Measurements from ENCODE around the gene CD96. TPM values are rescaled to one million over a fixed set of nuclear protein-coding genes. Genes with fewer than 3 reads are reported as not detected.
A peak's percentile ranks its signal among the peaks of the same experiment; 100 is the strongest.

CD96 gene
- total and polyA plus RNA-seq, 2 experiments from 2014 or later, result 0.60 to 2.0 TPM

DNA sequence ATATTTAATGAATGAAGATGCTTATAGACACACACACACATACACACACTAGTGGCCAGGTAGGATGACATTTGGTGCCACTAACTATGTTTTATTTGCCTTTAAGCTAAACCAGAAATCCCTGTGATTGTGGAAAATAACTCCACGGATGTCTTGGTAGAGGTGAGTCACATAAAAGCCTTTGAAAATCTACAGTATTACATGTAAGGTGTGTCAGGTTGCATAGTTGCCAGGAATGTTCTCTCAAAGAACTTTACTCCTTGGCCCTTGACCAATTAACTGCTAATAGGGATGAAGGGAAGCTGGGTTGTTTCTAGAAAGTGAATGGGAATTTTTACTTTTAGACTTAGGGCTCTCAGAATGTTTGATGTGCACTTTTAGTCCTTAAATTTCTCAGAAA lies 43.2 kb downstream of the CD96 start:
- Histone ChIP-seq H2AFZ (no peak overlapping the region), H4K20me1 (ENCODE audit: insufficient read depth, poor library complexity, severe bottlenecking) (no peaks in the 10 kb centered on the region), H3K4me3 (no peak overlapping the region), H3K79me2 (no peaks in the 10 kb centered on the region), H3K9me2 (replicated peaks; ENCODE audit: insufficient read depth) (no peaks in the 10 kb centered on the region), H3K27ac (peak overlapping the region; percentile 68), H3K36me3 (replicated peaks; ENCODE audit: insufficient read depth, low read depth) (no peaks in the 10 kb centered on the region), H3K4me1 (ENCODE audit: insufficient read depth) (peaks cover 12% of the 10 kb centered on the region), H3K4me2 (no peak overlapping the region), H3K27me3 (no peaks in the 10 kb centered on the region), H3K9me3 (ENCODE audit: low read depth) (no peaks in the 10 kb centered on the region)
- WGBS (ENCODE audit: low lambda C conversion rate, missing lambda C conversion rate), result 27% methylated on average over 1 of the region's 1 CpG
- DNase-seq (ENCODE audit: low spot score), result peak; percentile 70
- no peak for TF ChIP-seq EZH2phosphoT487 (IDR thresholded peaks at IDR 0.05; ENCODE audit: low read depth, severe bottlenecking, unreplicated experiment)
- TF ChIP-seq, protein P1, sequence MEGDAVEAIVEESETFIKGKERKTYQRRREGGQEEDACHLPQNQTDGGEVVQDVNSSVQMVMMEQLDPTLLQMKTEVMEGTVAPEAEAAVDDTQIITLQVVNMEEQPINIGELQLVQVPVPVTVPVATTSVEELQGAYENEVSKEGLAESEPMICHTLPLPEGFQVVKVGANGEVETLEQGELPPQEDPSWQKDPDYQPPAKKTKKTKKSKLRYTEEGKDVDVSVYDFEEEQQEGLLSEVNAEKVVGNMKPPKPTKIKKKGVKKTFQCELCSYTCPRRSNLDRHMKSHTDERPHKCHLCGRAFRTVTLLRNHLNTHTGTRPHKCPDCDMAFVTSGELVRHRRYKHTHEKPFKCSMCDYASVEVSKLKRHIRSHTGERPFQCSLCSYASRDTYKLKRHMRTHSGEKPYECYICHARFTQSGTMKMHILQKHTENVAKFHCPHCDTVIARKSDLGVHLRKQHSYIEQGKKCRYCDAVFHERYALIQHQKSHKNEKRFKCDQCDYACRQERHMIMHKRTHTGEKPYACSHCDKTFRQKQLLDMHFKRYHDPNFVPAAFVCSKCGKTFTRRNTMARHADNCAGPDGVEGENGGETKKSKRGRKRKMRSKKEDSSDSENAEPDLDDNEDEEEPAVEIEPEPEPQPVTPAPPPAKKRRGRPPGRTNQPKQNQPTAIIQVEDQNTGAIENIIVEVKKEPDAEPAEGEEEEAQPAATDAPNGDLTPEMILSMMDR (IDR thresholded peaks at IDR 0.05; ENCODE audit: poor library complexity), result no peak
- TF ChIP-seq EZH2 (IDR thresholded peaks at IDR 0.05; ENCODE audit: borderline replicate concordance), result no peak

DNA sequence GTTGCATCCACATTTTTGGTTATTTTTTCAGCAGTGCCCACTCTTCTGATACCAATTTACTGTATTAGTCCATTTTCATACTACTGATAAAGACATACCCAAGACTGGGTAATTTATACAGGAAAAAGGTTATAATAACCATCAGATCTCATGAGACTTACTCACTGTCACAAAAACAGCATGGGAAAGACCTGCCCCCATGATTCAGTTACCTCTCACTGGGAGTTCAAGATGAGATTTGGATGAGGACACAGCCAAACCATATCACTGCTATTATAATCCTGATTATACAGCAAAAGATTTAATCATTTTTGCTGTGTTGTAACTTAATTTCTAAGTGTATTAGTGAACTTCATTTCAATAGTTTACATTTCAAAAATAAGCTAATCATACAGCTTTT lies 46.5 kb downstream of the CD96 start:
- Histone ChIP-seq H3K79me2 (no peaks in the 10 kb centered on the region), H3K36me3 (replicated peaks; ENCODE audit: insufficient read depth, low read depth) (no peaks in the 10 kb centered on the region), H3K9me3 (ENCODE audit: low read depth) (no peaks in the 10 kb centered on the region), H3K4me3 (no peak overlapping the region), H3K4me1 (ENCODE audit: insufficient read depth) (peaks cover 12% of the 10 kb centered on the region), H3K4me2 (no peak overlapping the region), H3K27me3 (no peaks in the 10 kb centered on the region), H3K27ac (no peak overlapping the region), H4K20me1 (ENCODE audit: insufficient read depth, poor library complexity, severe bottlenecking) (no peaks in the 10 kb centered on the region), H3K9me2 (replicated peaks; ENCODE audit: insufficient read depth) (no peaks in the 10 kb centered on the region), H2AFZ (no peak overlapping the region)
- DNase-seq (ENCODE audit: low spot score), result no peak
- TF ChIP-seq EZH2phosphoT487 (IDR thresholded peaks at IDR 0.05; ENCODE audit: low read depth, severe bottlenecking, unreplicated experiment) (no peak), EZH2 (IDR thresholded peaks at IDR 0.05; ENCODE audit: borderline replicate concordance) (no peak)
- TF ChIP-seq, protein P1 (IDR thresholded peaks at IDR 0.05; ENCODE audit: poor library complexity), result no peak

DNA sequence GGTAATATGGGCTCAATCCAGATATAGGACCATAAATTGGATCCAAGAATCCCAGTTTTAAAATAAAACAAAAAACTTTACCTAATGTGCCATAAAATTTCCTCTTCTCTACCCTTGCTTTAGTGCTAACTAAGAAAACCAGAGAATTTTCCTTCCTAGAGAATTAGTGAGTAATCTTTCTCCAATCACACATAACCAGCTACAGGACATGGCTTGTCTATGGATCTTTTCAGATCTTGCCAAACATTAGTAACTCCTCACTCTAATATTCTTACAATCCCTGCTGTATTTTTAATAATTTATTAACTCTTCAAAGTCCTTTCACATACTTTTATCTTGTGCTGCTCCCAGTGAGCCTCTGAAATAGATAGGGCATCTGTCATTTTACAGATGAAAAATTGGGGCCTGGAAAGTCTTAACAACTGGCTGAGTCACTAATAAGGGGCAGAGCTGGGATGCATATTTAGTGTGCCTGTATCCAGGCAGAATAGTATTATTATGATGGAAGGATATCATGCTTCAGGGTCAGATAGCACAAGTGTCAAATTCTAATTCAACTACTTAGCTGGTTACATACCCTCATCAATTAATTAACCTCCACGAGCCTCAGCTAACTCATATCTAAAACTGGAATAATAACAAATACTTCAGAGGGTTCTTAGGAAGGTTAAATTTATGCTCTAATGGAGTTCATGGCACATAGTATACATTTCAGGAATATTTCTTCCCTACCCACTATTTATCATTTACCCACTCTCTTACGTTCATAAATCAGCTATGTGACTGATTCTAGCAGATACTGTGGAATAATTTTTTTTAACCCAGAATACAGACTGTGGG lies 47.5 kb downstream of the CD96 start:
- no peaks in the 10 kb centered on the region for H4K20me1 ChIP-seq (ENCODE audit: insufficient read depth, poor library complexity, severe bottlenecking)
- no peak overlapping the region for H3K4me3 ChIP-seq
- no peak overlapping the region for H2AFZ ChIP-seq
- TF ChIP-seq EZH2phosphoT487 (IDR thresholded peaks at IDR 0.05; ENCODE audit: low read depth, severe bottlenecking, unreplicated experiment) (no peak), EZH2 (IDR thresholded peaks at IDR 0.05; ENCODE audit: borderline replicate concordance) (no peak)
- TF ChIP-seq, protein P1 (IDR thresholded peaks at IDR 0.05; ENCODE audit: poor library complexity), result no peak
- WGBS (ENCODE audit: low lambda C conversion rate, missing lambda C conversion rate), result 83% methylated on average over 2 of the region's 2 CpGs
- no peak overlapping the region for H3K4me2 ChIP-seq
- H3K9me3 ChIP-seq (ENCODE audit: low read depth), result no peaks in the 10 kb centered on the region
- H3K36me3 ChIP-seq (replicated peaks; ENCODE audit: insufficient read depth, low read depth), result no peaks in the 10 kb centered on the region
- H3K79me2 ChIP-seq, result no peaks in the 10 kb centered on the region
- H3K27me3 ChIP-seq, result no peaks in the 10 kb centered on the region
- no peak overlapping the region for H3K27ac ChIP-seq
- no peak for DNase-seq (ENCODE audit: low spot score)
- H3K4me1 ChIP-seq (ENCODE audit: insufficient read depth), result peaks cover 10% of the 10 kb centered on the region
- no peaks in the 10 kb centered on the region for H3K9me2 ChIP-seq (replicated peaks; ENCODE audit: insufficient read depth)

Measured in hepatocyte (in vitro differentiated cells).